H1 (cell line): Measurements from ENCODE around the gene RPL28. TPM values are rescaled to one million over a fixed set of nuclear protein-coding genes. Genes with fewer than 3 reads are reported as not detected.

ENCODE experiments used
- CTCF ChIA-PET: fragments of 300-600 bp; sonication (Branson Sonifier 250); formaldehyde crosslinking; loops from one replicate; lab custom pipeline; 2021; ENCODE audit not compliant: partially characterized antibody; lab: Charles Lee
- POLR2A ChIA-PET: fragments of 300-600 bp; sonication (Branson Sonifier 250); formaldehyde crosslinking; loops from one replicate; lab custom pipeline; 2021; ENCODE audit warnings: inconsistent platforms; ENCODE audit not compliant: partially characterized antibody; lab: Charles Lee
- DNase-seq, 2 experiments: peaks; one replicate each; pipeline versions ENCODE4 v3.0.0 to v3.0.0-alpha.2; 2010 to 2022; ENCODE audit warnings: low spot score in 2 of 2, low read depth in 1 of 2, mixed read lengths in 1 of 2
- FAIRE-seq: peaks from 2 replicates; lab custom pipeline; 2011; peaks lifted over from hg19 to GRCh38; lab: Jason Lieb, UNC
- H2AFZ ChIP-seq: 2 replicates; pipeline ENCODE4 v1.8.1; 2012; ENCODE audit warnings: low read length, inconsistent platforms
- H2AK5ac ChIP-seq: 2 replicates; pipeline ENCODE4 v1.6.1; 2013; ENCODE audit warnings: low read depth, low read length
- H2BK120ac ChIP-seq: replicated peaks from 2 replicates; pipeline ENCODE3; 2013; ENCODE audit warnings: low read depth, low read length, inconsistent platforms
- H2BK12ac ChIP-seq: 2 replicates; pipeline ENCODE4 v1.6.1; 2013; ENCODE audit warnings: low read depth, low read length
- H2BK15ac ChIP-seq: 2 replicates; pipeline ENCODE4 v1.6.1; 2013; ENCODE audit warnings: low read length
- H2BK20ac ChIP-seq: 2 replicates; pipeline ENCODE4 v1.6.1; 2013; ENCODE audit warnings: low read length
- H2BK5ac ChIP-seq: 2 replicates; pipeline ENCODE4 v1.6.1; 2013; ENCODE audit warnings: low read depth, low read length
- H3K14ac ChIP-seq: 2 replicates; pipeline ENCODE4 v1.6.1; 2013; ENCODE audit warnings: inconsistent platforms; ENCODE audit not compliant: insufficient read length
- H3K18ac ChIP-seq: 2 replicates; pipeline ENCODE4 v1.6.1; 2013; ENCODE audit warnings: low read length; ENCODE audit errors: extremely low read depth
- H3K23ac ChIP-seq: 2 replicates; pipeline ENCODE4 v1.6.1; 2013; ENCODE audit warnings: inconsistent platforms; ENCODE audit not compliant: insufficient read length
- H3K23me2 ChIP-seq: 2 replicates; pipeline ENCODE4 v1.6.1; 2013; ENCODE audit warnings: low read depth, low read length
- H3K27ac ChIP-seq: 2 replicates; pipeline ENCODE4 v1.6.1; 2011; ENCODE audit warnings: low read depth, low read length, inconsistent platforms
- H3K27me3 ChIP-seq, 4 experiments: replicated peaks in 1 of 4; 1 replicate in 1 of 4; 2 replicates in 3 of 4; pipeline versions ENCODE4 v1.6.1 to v1.8.1; 2011 to 2013; ENCODE audit warnings: low read length in 3 of 4, mild to moderate bottlenecking in 3 of 4, inconsistent platforms in 2 of 4, mixed read lengths in 2 of 4, moderate library complexity in 1 of 4; ENCODE audit not compliant: control insufficient read depth in 3 of 4, insufficient read depth in 3 of 4; ENCODE audit errors: extremely low read depth in 1 of 4
- H3K36me3 ChIP-seq, 4 experiments: 2 replicates each; pipeline versions ENCODE4 v1.6.1 to v1.8.1; 2011 to 2013; ENCODE audit warnings: mild to moderate bottlenecking in 4 of 4, low read length in 3 of 4, moderate library complexity in 2 of 4, control low read depth in 1 of 4, inconsistent platforms in 1 of 4; ENCODE audit not compliant: insufficient read depth in 4 of 4, control insufficient read depth in 2 of 4
- H3K4ac ChIP-seq: replicated peaks from 2 replicates; pipeline ENCODE3; 2013; ENCODE audit warnings: low read length, low read depth, mixed read lengths, inconsistent platforms; ENCODE audit not compliant: insufficient read length
- H3K4me1 ChIP-seq, 4 experiments: replicated peaks in 1 of 4; 1 replicate in 1 of 4; 2 replicates in 3 of 4; pipeline versions ENCODE4 v1.6.1 to v1.8.1; 2011 to 2013; ENCODE audit warnings: low read length in 3 of 4, inconsistent platforms in 2 of 4, mixed read lengths in 1 of 4; ENCODE audit not compliant: insufficient read depth in 4 of 4, control insufficient read depth in 3 of 4
- H3K4me2 ChIP-seq, 2 experiments: 2 replicates each; pipeline versions ENCODE4 v1.6.1 to v1.8.1; 2011 to 2013; ENCODE audit warnings: low read depth in 2 of 2, low read length in 2 of 2, control low read depth in 1 of 2, inconsistent platforms in 1 of 2, mild to moderate bottlenecking in 1 of 2; ENCODE audit not compliant: insufficient read depth in 1 of 2
- H3K4me3 ChIP-seq, 4 experiments: fragments of 200-600, 300-600 bp in 1 of 4; sonication (generic), shearing (Covaris generic), sonication (Bioruptor Twin) in 1 of 4; 2 replicates each; pipeline versions ENCODE4 v1.5.1 to v1.8.1; 2011 to 2016; ENCODE audit warnings: low read length in 4 of 4, low read depth in 3 of 4, control low read depth in 2 of 4, inconsistent platforms in 2 of 4, mild to moderate bottlenecking in 2 of 4, mixed read lengths in 1 of 4, moderate library complexity in 1 of 4; ENCODE audit not compliant: insufficient read depth in 2 of 4; ENCODE audit errors: extremely low read depth in 1 of 4
- H3K56ac ChIP-seq: replicated peaks from 2 replicates; pipeline ENCODE3; 2013; ENCODE audit warnings: low read depth, mild to moderate bottlenecking, mixed read lengths, low read length, inconsistent platforms; ENCODE audit not compliant: insufficient read length
- H3K79me1 ChIP-seq: 2 replicates; pipeline ENCODE4 v1.6.1; 2013; ENCODE audit warnings: low read depth, low read length, control low read depth
- H3K79me2 ChIP-seq, 2 experiments: 2 replicates each; pipeline versions ENCODE4 v1.6.1 to v1.8.1; 2012 to 2013; ENCODE audit warnings: low read length in 2 of 2, mild to moderate bottlenecking in 2 of 2, inconsistent platforms in 1 of 2; ENCODE audit not compliant: insufficient read depth in 2 of 2, control insufficient read depth in 1 of 2
- H3K9ac ChIP-seq, 4 experiments: replicated peaks in 1 of 4; 1 replicate in 1 of 4; 2 replicates in 3 of 4; pipeline versions ENCODE4 v1.6.1 to v1.8.1; 2011 to 2013; ENCODE audit warnings: low read depth in 3 of 4, low read length in 3 of 4, control low read depth in 2 of 4, mild to moderate bottlenecking in 2 of 4, moderate library complexity in 2 of 4, inconsistent platforms in 1 of 4; ENCODE audit errors: extremely low read depth in 1 of 4
- H3K9me3 ChIP-seq, 2 experiments: 2 replicates each; pipeline versions ENCODE4 v1.6.1 to v1.8.1; 2012 to 2013; ENCODE audit warnings: mild to moderate bottlenecking in 2 of 2, moderate library complexity in 2 of 2, control low read depth in 1 of 2, inconsistent platforms in 1 of 2, low read depth in 1 of 2, low read length in 1 of 2, mixed read lengths in 1 of 2; ENCODE audit not compliant: insufficient read depth in 2 of 2
- H4K20me1 ChIP-seq, 2 experiments: replicated peaks in 1 of 2; 2 replicates each; pipeline versions ENCODE3 to v1.8.1; 2011 to 2013; ENCODE audit warnings: inconsistent platforms in 2 of 2, low read length in 2 of 2, mild to moderate bottlenecking in 1 of 2; ENCODE audit not compliant: insufficient read depth in 2 of 2, control insufficient read depth in 1 of 2
- H4K5ac ChIP-seq: 2 replicates; pipeline ENCODE4 v1.6.1; 2013; ENCODE audit warnings: low read length, low read depth, mixed read lengths, inconsistent platforms; ENCODE audit not compliant: insufficient read length
- H4K8ac ChIP-seq: 2 replicates; pipeline ENCODE4 v1.8.0; 2013; ENCODE audit warnings: mild to moderate bottlenecking, moderate library complexity, low read length, inconsistent platforms; ENCODE audit not compliant: insufficient read depth; ENCODE audit errors: extremely low read depth
- H4K91ac ChIP-seq: replicated peaks from 2 replicates; pipeline ENCODE3; 2013; ENCODE audit warnings: low read length, mixed read lengths, inconsistent platforms; ENCODE audit not compliant: insufficient read length
- CBX5 ChIP-seq: fragments of 300-800, 300-1000 bp; sonication (generic); IDR thresholded peaks from 2 replicates; pipeline ENCODE4 v1.7.1; 2016; ENCODE audit warnings: antibody characterized with exemption, low read length, low read depth
- HDAC2 ChIP-seq, 2 experiments: fragments of 300-600 bp in 1 of 2; sonication (generic) in 1 of 2; IDR thresholded peaks; 2 replicates each; pipeline ENCODE4 v1.6.1; 2011 to 2012; ENCODE audit warnings: low read depth in 2 of 2, low read length in 2 of 2, mild to moderate bottlenecking in 2 of 2, moderate library complexity in 2 of 2, borderline replicate concordance in 1 of 2, inconsistent platforms in 1 of 2
- WGBS, 2 experiments: shearing (Covaris generic) in 1 of 2; methylation state at CpG; one replicate each; pipeline versions ENCODE4 v1.1.6 to v1.1.7; 2013 to 2015; ENCODE audit warnings: low lambda C conversion rate in 2 of 2, mixed read lengths in 2 of 2, inconsistent platforms in 1 of 2, low coverage in 1 of 2, missing lambda C conversion rate in 1 of 2; ENCODE audit not compliant: insufficient replicate concordance in 2 of 2, insufficient coverage in 1 of 2, insufficient read length in 1 of 2; ENCODE audit errors: extremely low coverage in 1 of 2, missing lambda C conversion rate in 1 of 2; 5-methylcytosine and 5-hydroxymethylcytosine counted together
- polyA plus RNA-seq, 7 experiments: library from polyadenylated mRNA; depleted of rRNA in 3 of 7; stranded (reverse) in 5 of 7; unstranded in 2 of 7; fragments of >200 nt in 5 of 7; fragments of 200-250 nt in 2 of 7; gene quantifications; 1 replicate in 5 of 7; 2 replicates in 1 of 7; 4 replicates in 1 of 7; pipeline versions ENCODE4 v1.2.1 to v1.2.3, GENCODE V29; 2011 to 2013; ENCODE audit warnings: missing spikeins in 2 of 7, mixed read lengths in 2 of 7
- total RNA-seq: library from RNA; stranded (reverse); fragmentation: NEBNext Ultra II Directional; extraction: Animal tissue kit (Norgen Biotek cat#: 25700); gene quantifications from 2 replicates; pipeline ENCODE4 v1.2.1, GENCODE V29; 2021
- TF ChIP-seq, protein P1 (sequence below): IDR thresholded peaks from 2 replicates; pipeline ENCODE4 v1.6.1; 2012; ENCODE audit warnings: inconsistent platforms
- TF ChIP-seq, protein P2 (sequence below): IDR thresholded peaks from 2 replicates; pipeline ENCODE4 v1.6.1; 2012; ENCODE audit warnings: inconsistent platforms

Gene RPL28
- total and polyA plus RNA-seq, 2 of the 8 experiments (the other 6 are each of a cell fraction or from before 2014, with no cell fraction given): 2,123 to 8,402 TPM

DNA sequence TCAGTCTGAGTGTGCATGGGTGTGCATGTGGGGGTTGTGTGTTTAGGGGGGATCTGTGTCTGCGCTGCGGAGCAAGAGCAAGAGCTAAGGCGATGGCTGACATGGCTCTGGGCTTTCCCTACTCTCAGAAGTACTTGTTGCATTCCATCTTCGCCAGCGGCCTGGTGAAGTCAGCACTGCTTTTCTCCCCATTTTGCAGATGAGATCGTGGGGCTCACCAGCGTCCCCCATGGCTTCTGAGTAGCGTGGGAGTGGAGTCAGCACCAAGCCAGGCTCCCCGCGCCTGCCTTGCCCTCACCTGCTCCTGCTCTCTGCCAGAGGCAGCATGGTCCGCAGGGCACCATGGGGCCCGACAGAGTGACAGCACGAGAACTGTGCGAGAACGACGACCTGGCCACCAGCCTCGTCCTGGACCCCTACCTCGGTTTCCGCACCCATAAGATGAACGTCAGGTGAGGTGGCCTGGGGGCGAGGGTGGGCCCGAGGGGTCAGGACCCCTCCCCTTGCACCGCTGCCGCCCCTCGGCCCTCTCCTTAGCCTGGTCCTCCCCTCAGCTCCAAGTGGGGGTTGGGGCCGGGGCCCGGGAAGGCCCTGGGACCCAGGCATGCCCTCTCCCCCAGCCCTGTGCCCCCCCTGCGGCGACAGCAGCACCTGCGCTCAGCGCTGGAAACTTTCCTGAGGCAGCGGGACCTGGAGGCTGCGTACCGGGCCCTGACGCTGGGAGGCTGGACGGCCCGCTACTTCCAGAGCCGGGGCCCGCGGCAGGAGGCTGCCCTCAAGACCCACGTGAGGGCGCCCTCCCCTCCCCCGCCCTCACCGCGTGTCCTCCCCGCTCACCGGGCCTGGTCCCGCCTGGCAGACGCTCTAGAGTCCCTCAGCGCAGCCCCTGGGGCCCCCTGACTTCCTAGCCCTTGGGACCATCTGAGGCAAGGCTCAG lies 43.9 kb upstream of the RPL28 start:
- Histone ChIP-seq H3K27me3 (peaks cover 0 to under 1% (median 0%) of the 10 kb centered on the region in 4 experiments; a peak in 1 of 7 replicates), H2BK12ac (peak overlapping the region; percentile 32; the same call in 1 of the 2 replicates), H3K9me3 (no peaks in the 10 kb centered on the region), H3K4me3 (peak overlapping the region in 3 of 4 experiments; percentile 23 to 84 (median 26); a peak in 6 of 8 replicates), H3K79me2 (peaks cover 0 to 3% of the 10 kb centered on the region in 2 experiments; a peak in 1 of 4 replicates), H4K91ac (peak overlapping the region; percentile 34), H2BK120ac (no peak overlapping the region), H3K23ac (no peak overlapping the region), H4K20me1 (peaks cover 0 to 6% of the 10 kb centered on the region in 2 experiments), H3K4me1 (peaks cover 0 to 23% (median 10%) of the 10 kb centered on the region in 4 experiments; a peak in 6 of 7 replicates), H3K18ac (peak overlapping the region; percentile 10), H3K14ac (no peak overlapping the region), H3K56ac (no peak overlapping the region), H3K4ac (peak overlapping the region; percentile 96), H3K27ac (no peak overlapping the region), H4K8ac (peak overlapping the region; percentile 73), H3K9ac (no peak overlapping the region; a peak in 1 of 7 replicates), H2BK5ac (peak overlapping the region; percentile 22), H2AK5ac (peak overlapping the region; percentile 83; the same call in 1 of the 2 replicates), H3K79me1 (peaks cover 5% of the 10 kb centered on the region; the same call in 1 of the 2 replicates), H2BK15ac (peak overlapping the region; percentile 92), H2BK20ac (0 out of 2 replicates have a peak overlapping the region, but pooled peaks have one; percentile 66), H3K4me2 (peak overlapping the region; percentile 79 to 94), H2AFZ (no peak overlapping the region), H4K5ac (peak overlapping the region; percentile 0), H3K36me3 (peaks cover 0 to 38% (median 18%) of the 10 kb centered on the region in 4 experiments; a peak in 4 of 8 replicates), H3K23me2 (peaks cover 20% of the 10 kb centered on the region; the same call in 1 of the 2 replicates)
- no peak for TF ChIP-seq HDAC2 (IDR thresholded peaks at IDR 0.05; ENCODE audit: borderline replicate concordance in 1 of 2, low read depth in 2 of 2, low read length in 2 of 2)
- no peak for TF ChIP-seq CBX5
- TF ChIP-seq, protein P1, sequence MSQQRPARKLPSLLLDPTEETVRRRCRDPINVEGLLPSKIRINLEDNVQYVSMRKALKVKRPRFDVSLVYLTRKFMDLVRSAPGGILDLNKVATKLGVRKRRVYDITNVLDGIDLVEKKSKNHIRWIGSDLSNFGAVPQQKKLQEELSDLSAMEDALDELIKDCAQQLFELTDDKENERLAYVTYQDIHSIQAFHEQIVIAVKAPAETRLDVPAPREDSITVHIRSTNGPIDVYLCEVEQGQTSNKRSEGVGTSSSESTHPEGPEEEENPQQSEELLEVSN: peak; percentile 46; the same call in 1 of the 2 replicates
- TF ChIP-seq, protein P2, sequence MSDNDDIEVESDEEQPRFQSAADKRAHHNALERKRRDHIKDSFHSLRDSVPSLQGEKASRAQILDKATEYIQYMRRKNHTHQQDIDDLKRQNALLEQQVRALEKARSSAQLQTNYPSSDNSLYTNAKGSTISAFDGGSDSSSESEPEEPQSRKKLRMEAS: peak; percentile 72
- POLR2A ChIA-PET: interaction anchor here (0.6 to 4.1 kb wide), 10 partner anchors 8 to 66 kb away, joined by 3 to 30 read pairs (median 4); partner anchors contain the start of genes GARIN5B and UBE2S
- CTCF ChIA-PET: interaction anchor here (0.6 to 2.0 kb wide), 5 partner anchors 8 to 76 kb away, joined by 3 to 9 read pairs (median 3); no protein-coding TSS in a partner anchor
- 85% methylated on average over 17 of the region's 50 CpGs; no CpG with 5 or more reads in 1 of the 2 experiments for WGBS, 2 experiments
- FAIRE-seq (no peak), DNase-seq (no peak)
